HG03139 (cell line): Measurements from ENCODE around the gene ABCA6.

Source experiments
- ATAC-seq: cut with Tn5 transposase; IDR thresholded peaks from one replicate; pipeline ENCODE4 v1.9.1; 2021; ENCODE audit not compliant: unreplicated experiment

Gene ABCA6

DNA sequence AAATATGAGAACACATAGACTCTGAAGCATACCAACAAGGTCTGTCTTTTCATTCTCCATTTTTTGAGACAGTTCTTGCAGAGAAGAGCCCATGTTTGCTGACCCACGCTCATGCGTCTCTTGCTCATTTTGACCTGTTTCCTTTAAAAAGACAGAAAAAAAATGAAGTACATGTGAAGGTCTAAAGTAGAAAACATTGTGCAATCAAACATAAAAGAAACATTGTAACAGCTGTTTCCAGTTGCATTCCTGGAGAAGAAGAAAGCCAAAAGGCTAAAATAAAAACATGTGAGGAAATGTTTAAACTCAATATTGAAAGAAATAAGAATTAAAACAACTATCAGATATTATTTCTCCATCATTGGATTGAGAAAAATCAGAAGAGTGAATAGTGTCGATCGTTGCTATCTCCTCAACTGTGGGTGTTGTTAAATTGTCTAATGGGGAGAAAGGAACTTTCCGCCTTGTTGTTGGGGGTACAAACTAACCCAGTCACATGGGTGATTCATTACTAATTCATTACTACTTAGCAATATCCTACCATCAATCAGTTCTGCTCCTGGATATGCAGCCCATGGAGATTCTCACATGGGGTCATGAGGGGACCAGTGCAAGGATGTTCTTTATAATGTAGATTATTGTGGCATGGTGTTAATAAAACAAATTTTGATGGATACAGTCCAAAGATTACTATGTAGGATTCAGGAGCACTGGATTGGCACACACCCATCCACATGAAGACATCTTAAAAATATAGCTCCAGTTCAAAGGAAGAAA lies 90.5 kb downstream of the ABCA6 start:
- no peak for ATAC-seq

DNA sequence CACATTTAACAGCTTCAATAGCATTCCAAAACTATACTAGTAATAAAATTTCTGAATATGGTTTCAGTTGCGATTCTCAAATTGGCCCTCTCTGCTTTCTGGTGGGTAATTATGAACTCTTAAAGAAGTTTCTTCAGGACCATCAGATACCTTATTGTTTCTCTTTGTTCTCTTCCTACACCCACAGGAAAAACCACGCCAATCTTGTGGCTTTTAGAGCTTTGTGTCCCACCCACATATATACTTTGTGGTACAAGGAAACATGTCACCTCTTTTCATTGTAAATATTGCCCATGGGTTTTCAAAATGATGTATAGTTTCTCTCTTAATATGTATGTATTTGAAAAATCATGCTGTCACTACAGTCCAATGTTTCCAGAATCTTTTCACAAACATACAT lies 93.1 kb downstream of the ABCA6 start:
- no peak for ATAC-seq

DNA sequence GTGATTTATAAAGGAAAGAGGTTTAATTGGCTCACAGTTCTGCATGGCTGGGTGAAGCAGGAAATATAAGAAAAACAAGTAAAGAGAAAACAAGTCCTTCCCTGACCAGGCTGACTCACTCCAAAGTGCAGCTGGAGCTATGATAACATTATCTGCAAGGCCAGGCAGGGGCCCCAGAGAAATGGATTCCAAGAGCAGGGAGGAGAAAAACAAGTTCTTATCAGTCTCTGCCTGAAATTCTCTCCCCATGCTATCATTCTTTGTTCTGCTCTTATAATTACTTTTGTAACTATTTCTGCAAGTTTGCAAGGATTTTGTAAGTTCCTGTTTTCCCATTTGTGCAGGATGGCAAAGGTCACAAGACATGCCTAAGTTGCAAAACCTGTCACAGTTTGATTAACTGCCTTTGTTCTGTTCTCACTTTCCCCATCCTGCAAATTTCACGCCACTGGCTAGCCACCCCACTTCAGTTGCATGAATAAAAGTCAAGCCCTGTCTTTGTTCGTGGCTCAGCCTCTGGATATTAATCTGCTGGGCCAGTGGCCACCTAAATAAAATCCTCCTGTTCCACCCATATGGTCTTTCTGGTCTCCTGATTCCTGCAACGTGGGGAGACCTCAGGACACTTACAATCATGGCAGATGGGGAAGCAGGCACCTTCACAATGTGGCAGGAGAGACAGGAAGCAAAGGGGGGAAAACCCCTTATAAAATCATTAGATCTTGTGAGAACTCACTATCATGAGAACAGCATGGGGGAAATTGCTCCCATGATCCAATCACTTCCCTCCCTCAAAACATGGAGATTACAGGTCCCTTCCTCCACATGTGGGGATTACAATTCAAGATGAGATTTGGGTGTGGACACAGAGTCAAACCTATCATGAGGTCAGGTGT lies 94.1 kb downstream of the ABCA6 start:
- ATAC-seq, result no peak

DNA sequence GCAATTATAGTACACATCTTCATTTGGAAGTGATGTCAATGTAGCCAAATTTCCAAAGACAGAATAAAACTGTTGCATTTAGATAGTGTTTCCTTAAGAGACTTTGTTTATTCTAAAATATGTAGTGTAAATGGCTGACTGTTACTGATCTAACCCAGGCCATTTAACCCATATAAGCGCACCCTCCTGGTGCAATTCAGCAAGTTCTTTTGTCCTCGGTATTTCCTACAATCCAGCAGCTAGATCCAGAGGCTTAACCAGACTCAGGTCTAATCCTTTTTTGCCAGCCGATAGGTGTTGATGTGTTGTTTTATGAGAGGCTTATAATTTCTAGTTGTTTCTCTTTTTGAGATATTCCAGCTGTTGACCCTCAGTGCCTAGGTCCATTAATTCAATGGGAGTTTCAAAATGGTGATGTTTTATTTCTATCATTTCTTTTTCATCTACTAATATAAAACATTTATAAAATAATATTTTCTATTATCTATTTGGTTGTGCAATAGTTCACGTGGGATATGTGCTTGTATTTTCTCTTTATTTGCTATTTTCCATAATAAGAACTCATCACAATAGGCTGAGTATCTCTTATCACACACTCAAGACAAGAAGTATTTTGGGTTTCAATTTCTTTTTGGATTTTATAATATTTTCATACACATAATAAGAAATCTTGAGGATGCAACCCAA lies 95.4 kb downstream of the ABCA6 start:
- ATAC-seq, result no peak

DNA sequence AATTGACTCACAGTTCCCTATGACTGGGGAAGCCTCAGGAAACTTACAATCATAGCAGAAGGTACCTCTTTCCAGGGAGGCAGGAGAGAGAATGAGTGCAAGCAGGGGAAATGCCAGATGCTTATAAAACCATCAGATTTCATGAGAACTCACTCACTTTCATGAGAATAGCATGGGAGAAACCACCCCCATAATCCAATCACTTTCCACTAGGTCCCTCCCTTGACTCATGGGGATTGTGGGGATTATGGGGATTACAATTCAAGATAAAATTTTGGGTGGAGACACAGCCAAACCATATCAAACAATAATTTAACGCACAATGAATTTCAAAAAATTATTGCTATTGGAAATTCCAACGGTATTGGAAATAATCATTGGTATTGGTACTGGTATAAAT lies 96.0 kb downstream of the ABCA6 start:
- no peak for ATAC-seq

DNA sequence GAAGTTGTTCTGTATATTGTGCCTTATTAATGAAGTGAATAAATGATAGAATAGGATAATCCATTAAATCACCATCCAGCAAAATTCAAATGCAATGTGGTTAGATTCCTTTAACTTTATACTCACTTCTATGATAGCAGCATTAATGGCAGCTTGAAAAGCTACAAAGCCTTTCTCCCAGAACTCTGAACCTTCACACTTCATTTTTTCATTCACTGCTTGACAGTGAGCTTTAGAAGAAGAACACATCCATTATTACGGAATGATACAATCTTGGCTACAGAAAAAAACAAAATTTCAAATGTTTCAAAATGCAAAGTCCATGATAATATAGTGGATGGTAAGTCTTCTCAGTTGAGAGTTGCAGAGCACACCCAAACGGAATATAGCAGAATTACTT lies 97.3 kb downstream of the ABCA6 start:
- ATAC-seq, result no peak

DNA sequence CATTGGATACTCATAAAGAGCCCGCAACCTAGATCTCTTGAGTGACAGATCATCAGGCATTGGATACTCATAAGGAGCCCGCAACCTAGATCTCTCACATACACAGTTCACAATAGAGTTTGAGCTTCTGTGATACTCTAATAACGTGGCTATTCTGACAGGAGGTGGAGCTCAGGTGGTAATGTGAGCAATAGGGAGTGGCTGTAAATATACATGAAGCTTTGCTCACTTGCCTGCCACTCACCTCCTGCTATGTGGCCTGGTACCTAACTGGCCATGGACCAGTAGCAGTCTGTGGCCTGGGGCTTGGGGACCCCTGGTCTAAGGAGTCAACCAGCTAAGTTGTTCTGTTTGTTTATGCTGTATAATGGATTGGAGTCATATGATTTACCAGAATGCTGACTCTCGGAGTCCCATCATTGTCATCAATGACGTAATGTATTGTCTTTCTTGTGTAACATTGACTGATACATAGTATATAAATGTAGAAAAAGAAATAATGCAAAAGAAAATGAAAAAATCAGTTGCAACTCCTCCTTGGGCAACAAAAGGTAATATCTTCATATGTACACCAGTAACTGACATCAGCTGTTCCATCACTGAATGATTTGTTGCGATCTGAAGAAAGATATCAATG lies 98.5 kb downstream of the ABCA6 start:
- no peak for ATAC-seq

DNA sequence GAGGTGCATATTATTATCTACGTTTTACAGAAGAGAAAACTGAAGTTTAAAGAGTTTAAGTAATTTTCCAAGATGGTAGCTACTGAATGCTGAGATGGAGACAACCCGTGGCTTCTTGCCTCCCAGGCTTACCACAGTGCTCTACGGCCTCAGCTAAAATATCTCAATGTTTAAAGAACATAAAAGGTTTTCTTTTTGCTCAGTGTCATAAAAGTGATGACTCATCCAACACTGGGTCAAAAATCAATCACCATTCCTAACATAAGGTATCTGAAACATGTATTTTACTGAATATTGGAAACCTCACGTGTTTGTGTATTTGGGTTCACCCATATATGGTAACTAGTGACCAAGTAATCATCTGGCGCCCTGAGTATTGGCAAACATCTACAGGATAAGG lies 99.4 kb downstream of the ABCA6 start:
- ATAC-seq, result no peak

DNA sequence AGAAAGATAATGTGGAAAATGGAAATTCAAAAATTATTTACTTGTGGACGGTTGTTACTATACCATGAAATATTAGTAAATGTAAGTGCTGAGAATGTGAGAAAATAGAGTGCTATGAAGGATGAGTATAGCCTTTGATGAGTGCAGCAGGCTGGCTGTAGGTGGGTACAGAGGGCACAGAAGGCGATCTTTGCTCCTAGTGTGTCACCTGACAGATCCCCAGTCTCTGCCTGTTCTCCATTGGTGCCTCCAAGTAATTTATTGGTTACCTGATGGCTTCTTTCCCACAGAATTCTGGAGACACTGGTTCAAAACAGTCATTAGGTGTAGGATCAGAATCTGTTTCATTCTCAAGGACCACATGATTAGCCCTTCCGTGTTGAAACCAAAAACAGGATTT lies 109.9 kb downstream of the ABCA6 start:
- no peak for ATAC-seq

DNA sequence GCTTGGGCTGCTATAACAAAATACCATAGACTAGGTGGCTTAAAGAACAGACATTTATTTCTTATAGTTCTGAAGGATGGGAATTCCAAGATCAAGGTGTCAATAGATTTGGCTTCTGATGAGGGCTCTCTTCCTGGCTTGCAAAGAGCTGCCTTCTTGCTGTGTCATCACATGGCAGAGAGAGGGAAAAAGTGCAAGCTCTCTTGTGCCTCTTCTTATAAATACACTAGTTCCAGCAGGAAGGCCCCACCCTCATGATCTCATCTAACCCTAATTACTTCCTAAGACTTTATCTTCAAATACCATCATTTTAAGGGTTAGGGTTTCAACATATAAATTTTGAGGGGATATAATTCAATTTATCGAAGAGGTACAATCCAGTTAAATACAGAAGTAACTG lies 111.5 kb downstream of the ABCA6 start:
- ATAC-seq, result no peak
